ACHN (cell line): ENCODE data around the gene KIAA0586.

Experiments used
- DNase-seq: peaks from one replicate; pipeline ENCODE4 v3.0.0-alpha.2; 2015
- in situ Hi-C: cut with HindIII; loops from 2 replicates; pipeline ENCODE4 v1.10.0; 2017; ENCODE audit warnings: low sequenced_read_pairs, low pct_ligation_motif_present, low pct_unique_long_range_greater_than_20kb

The KIAA0586 gene

DNA sequence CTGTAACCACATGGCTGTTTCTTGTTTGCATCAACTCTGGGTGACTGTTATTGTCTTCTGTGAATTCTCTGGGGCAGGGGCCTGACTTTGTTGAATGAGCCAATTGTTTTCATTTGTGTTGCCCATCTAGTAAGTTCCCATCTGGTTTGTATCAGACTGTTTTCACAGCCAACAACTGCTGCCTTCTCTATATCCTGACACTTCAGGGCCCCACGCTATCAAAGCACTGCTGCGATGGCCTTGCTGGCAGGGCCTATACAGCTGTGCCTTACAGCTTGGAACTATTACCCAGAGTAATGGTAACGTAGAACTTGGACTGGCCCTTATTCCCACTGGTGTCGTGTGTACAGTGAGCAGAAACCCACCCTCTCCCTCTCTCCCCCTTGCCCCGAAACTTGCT, 105.9 kb downstream of the KIAA0586 start:
- in situ Hi-C loops: no loop called here
- DNase-seq: no peak

GRCh38 chr14:58535044-58535443, 107.5 kb downstream of the KIAA0586 start:
- in situ Hi-C loops: no loop called here
- DNase-seq: no peak

DNA sequence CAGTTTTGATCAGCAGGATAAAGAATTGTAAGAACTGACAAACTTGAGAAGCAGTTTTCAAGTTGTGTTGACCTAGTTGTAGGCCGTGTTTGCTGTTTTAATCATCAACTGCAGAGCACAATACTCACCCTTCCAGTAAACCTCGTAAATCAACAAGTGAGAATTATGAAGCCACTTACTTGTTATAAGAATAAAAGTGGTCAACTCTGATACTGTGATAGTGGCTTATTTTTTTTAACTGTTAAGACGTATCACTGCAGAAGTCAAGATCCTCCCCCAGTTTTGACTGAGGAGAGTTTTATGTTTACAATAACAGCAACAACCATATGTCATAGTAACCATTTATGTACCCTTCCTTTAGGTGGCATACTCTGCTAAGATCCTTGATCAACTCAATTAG, 109.5 kb downstream of the KIAA0586 start:
- in situ Hi-C loops: no loop called here
- no peak for DNase-seq

DNA sequence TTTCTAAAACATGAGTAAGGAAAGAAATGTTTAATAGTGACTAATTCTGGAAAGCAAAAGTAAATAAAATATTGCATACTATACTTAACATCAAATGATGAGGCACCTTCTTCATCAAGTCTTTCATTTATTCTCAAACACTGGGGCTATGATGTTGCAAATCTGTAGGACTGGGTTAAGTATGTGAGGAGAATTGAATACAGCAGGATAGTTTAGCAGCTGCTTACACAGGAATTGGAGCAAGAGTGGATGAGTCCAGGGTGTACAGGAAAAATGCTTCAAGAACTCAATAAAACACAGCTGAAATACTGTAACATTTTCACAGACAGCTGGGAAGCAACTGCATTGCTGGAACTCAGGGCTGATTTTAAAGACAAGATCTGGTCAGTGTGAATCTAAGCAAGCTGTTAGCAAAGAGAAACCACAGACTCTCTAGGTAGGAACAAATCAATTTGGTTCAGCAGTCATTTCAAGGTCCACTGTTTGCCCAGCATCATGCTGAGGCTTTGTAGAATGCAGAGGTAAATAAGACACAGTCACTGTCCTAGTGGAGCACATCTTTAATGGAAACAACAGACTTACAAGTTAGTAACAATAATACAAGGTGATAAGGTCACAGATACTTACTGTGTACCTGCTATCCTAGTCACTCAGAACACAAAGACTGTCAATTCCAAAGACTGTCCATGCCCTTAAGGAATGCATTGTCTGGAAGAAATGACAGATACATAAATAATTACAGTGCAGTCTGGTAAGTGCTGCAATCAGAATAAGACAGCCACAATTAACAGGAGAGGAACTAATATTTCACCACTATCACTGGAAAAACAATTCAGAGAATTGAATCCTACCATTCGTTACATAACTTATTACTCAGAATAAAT, 113.5 kb downstream of the KIAA0586 start:
- in situ Hi-C loops: no loop called here
- DNase-seq: no peak

GRCh38 chr14:58541633-58542022, 114.1 kb downstream of the KIAA0586 start:
- DNase-seq: no peak
- in situ Hi-C loops: no loop called here

- no peak for DNase-seq
- in situ Hi-C loops: no loop called here
These were observed 115.7 kb downstream of the KIAA0586 start for GRCh38 chr14:58543253-58543652.

DNA sequence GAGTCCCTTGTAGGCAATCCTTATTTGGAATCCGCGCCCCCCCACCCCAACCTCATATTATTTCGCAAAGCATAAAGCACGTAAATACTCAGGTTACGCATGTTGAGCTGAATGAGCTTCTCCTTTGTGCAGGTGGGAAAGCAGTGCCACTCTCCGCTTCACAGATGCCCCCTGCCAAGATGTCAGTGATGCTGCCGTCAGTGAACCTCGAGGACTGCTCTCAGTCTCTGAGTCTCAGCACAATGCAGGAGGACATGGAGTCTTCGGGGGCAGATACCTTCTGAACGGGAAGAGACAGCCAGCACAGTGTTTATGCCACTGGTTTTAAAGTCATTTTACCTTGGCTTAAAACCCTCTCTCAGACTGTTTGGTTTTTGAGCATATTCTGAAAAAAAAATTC, 120.1 kb downstream of the KIAA0586 start:
- no peak for DNase-seq
- in situ Hi-C loops: no loop called here

- DNase-seq: no peak
- in situ Hi-C loops: no loop called here
These were observed 121.7 kb downstream of the KIAA0586 start for GRCh38 chr14:58549105-58549757.

DNA sequence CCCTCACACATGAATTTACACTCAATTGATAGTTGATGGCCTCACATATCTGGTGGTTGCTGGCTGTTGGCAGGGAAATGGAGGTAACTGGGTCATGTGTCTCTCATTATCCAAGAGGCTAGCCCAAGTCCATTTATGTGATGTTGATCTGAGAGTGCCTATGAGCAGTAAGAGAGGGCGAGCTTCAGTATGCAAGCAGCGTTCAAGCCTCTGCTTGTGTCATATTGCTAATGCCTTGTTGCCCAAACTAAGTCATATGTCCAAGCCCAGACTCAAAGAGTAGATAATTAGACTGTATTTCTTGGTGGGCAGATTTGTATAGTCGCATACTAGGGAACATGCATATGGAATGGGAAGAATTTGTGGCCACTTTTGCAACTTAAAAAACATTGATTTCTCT, 126.4 kb downstream of the KIAA0586 start:
- in situ Hi-C loops: no loop called here
- no peak for DNase-seq

GRCh38 chr14:58555647-58556046, 128.1 kb downstream of the KIAA0586 start:
- DNase-seq: no peak
- in situ Hi-C loops: no loop called here

DNA sequence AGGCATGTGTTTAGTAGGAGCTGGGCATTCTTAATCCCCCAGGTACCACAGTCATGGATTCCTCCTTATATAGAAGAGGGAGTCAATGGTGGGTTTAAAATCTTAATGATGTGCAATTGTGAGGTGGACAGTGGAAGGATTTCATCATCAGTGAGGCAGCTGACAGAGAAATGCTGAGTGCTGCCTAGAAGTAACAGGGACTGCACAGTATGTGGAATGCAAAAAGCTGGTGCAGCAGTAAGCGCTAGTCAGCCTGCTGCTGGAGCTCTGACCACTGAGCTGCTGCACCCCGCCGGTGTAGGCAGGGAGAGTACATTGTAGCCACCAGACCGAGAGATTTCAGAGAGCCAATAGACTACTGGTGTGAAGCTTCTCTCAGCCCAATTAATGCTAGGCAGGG, 129.7 kb downstream of the KIAA0586 start:
- in situ Hi-C loops: no loop called here
- DNase-seq: no peak

GRCh38 chr14:58560208-58560607, 132.7 kb downstream of the KIAA0586 start:
- in situ Hi-C loops: no loop called here
- DNase-seq: no peak

- in situ Hi-C loops: no loop called here
- DNase-seq: no peak
These were observed 134.6 kb downstream of the KIAA0586 start for GRCh38 chr14:58562141-58562540.

- no peak for DNase-seq
- in situ Hi-C loops: no loop called here
These were observed 136.5 kb downstream of the KIAA0586 start for GRCh38 chr14:58563978-58564377.

GRCh38 chr14:58565832-58566231, 138.3 kb downstream of the KIAA0586 start:
- no peak for DNase-seq
- in situ Hi-C loops: no loop called here

DNA sequence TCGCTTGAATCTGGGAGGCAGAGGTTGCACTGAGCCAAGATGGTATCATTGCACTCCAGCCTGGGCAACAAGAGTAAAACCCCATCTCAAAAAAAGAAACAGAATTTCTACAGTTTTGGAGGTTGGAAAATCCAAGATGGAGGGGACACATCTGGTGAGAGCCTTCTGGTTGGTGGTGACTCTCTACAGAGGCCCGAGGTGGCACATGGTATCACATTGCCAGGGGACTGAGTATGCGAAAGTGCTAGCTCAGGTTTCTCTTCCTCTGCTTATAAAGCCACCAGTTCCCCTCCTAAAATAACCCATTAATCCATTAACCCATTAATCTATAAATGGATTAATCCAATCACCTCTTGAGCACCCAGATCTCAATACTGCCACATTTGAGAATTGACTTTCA, 139.5 kb downstream of the KIAA0586 start:
- in situ Hi-C loops: no loop called here
- DNase-seq: no peak

DNA sequence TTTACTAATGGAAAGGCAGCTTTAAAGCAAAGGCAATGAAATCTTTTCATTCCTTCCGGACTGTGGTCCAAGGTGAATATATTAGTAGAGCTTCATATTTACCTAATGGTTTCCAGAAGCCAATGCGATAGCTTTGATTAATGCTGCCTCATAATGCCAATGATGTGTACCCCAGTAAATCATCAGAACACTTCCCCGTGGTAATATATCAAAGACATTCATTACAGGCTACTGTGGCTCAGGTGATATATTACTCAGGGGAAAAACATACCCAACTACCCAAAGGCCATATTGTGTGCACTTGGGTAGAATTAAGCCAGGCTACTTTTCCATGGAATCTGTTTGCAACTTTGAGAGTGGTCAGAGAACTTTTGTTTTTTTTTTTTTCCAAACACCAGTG, 140.8 kb downstream of the KIAA0586 start:
- in situ Hi-C loops: no loop called here
- DNase-seq: no peak

DNA sequence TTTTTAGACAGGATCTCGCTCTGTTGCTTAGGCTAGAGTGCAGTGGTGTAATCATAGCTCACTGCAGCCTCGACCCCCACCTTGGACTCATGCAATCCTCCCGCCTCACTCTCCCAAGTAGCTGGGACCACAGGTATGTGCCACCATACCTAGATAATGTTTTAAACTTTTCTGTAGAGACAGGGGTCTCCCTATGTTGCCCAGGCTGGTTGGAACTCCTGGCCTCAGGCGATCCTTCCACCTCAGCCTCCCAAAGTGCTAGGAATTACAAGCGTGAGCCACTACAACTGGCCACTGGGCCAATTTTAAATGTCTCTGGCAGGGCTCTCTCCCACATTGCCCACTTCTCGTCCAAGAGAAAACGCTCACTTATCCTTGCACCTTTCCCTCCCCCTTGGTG, 143.7 kb downstream of the KIAA0586 start:
- in situ Hi-C loops: no loop called here
- DNase-seq: no peak

- peak; percentile 8 for DNase-seq
- in situ Hi-C loops: no loop called here
These were observed 144.4 kb downstream of the KIAA0586 start for GRCh38 chr14:58571769-58572472.

GRCh38 chr14:58572473-58572853, 144.9 kb downstream of the KIAA0586 start:
- no peak for DNase-seq
- in situ Hi-C loops: no loop called here
